ENCODE results near the gene CYP27C1.
"Not testable (repeated sequence)": the region's sequence is repeated elsewhere in the genome, so short reads cannot be mapped to it uniquely, and the experiment has no call there.

Gene CYP27C1

GRCh38 chr2:127216593-127216992 is 3.5 kb downstream of the CYP27C1 start:
- no peak overlapping the region for H3K27ac Mint-ChIP-seq
- H3K27me3 Mint-ChIP-seq = peaks cover 27% of the 10 kb centered on the region
- peaks cover 3% of the 10 kb centered on the region for H3K36me3 Mint-ChIP-seq
- H3K9me3 Mint-ChIP-seq = peaks cover 6% of the 10 kb centered on the region
- H3K4me3 Mint-ChIP-seq = no peak overlapping the region
- no peak for ATAC-seq (ENCODE audit: low read depth)
- no peak for DNase-seq (ENCODE audit: low spot score in 2 of 2)
- peaks cover 8% of the 10 kb centered on the region for H3K4me1 Mint-ChIP-seq

- Mint-ChIP-seq H3K4me3 (no peak overlapping the region), H3K4me1 (peaks cover 8% of the 10 kb centered on the region), H3K27ac (no peak overlapping the region), H3K27me3 (peaks cover 27% of the 10 kb centered on the region), H3K9me3 (peaks cover 6% of the 10 kb centered on the region), H3K36me3 (peaks cover 3% of the 10 kb centered on the region)
- no peak for DNase-seq (ENCODE audit: low spot score in 2 of 2)
- no peak for ATAC-seq (ENCODE audit: low read depth)
These were observed 4.0 kb downstream of the CYP27C1 start for GRCh38 chr2:127216095-127216494.

GRCh38 chr2:127214201-127214600 is 5.9 kb downstream of the CYP27C1 start:
- not testable (repeated sequence) for H3K36me3 Mint-ChIP-seq; H3K9me3 Mint-ChIP-seq; ATAC-seq (ENCODE audit: low read depth); H3K4me3 Mint-ChIP-seq; H3K27ac Mint-ChIP-seq; H3K4me1 Mint-ChIP-seq; DNase-seq (ENCODE audit: low spot score in 2 of 2)
- H3K27me3 Mint-ChIP-seq = peaks cover 25% of the 10 kb centered on the region

- DNase-seq (ENCODE audit: low spot score in 2 of 2) (no peak), ATAC-seq (ENCODE audit: low read depth) (no peak)
- Mint-ChIP-seq H3K27ac (no peak overlapping the region), H3K4me1 (no peaks in the 10 kb centered on the region), H3K4me3 (no peak overlapping the region), H3K9me3 (peaks cover 1% of the 10 kb centered on the region), H3K36me3 (peaks cover 1% of the 10 kb centered on the region), H3K27me3 (peaks cover 22% of the 10 kb centered on the region)
These were observed 11.8 kb downstream of the CYP27C1 start for GRCh38 chr2:127208313-127208712.

GRCh38 chr2:127205218-127206125 is 14.6 kb downstream of the CYP27C1 start:
- DNase-seq (ENCODE audit: low spot score in 2 of 2) = no peak
- no peak overlapping the region for H3K4me3 Mint-ChIP-seq
- peaks cover 20% of the 10 kb centered on the region for H3K27me3 Mint-ChIP-seq
- no peaks in the 10 kb centered on the region for H3K4me1 Mint-ChIP-seq
- no peaks in the 10 kb centered on the region for H3K9me3 Mint-ChIP-seq
- H3K36me3 Mint-ChIP-seq = peaks cover 1% of the 10 kb centered on the region
- no peak overlapping the region for H3K27ac Mint-ChIP-seq
- ATAC-seq (ENCODE audit: low read depth) = no peak

GRCh38 chr2:127201452-127201851 is 18.6 kb downstream of the CYP27C1 start:
- Mint-ChIP-seq H3K9me3 (no peaks in the 10 kb centered on the region), H3K27me3 (peaks cover 9% of the 10 kb centered on the region), H3K36me3 (no peaks in the 10 kb centered on the region), H3K4me3 (no peak overlapping the region), H3K4me1 (peaks cover 6% of the 10 kb centered on the region), H3K27ac (no peak overlapping the region)
- ATAC-seq (ENCODE audit: low read depth) (no peak), DNase-seq (ENCODE audit: low spot score in 2 of 2) (no peak)

- Mint-ChIP-seq H3K4me3 (no peak overlapping the region), H3K4me1 (peaks cover 6% of the 10 kb centered on the region), H3K9me3 (no peaks in the 10 kb centered on the region), H3K27ac (no peak overlapping the region), H3K27me3 (peaks cover 8% of the 10 kb centered on the region), H3K36me3 (no peaks in the 10 kb centered on the region)
- DNase-seq (ENCODE audit: low spot score in 2 of 2) = no peak
- ATAC-seq (ENCODE audit: low read depth) = no peak
These were observed 19.1 kb downstream of the CYP27C1 start for GRCh38 chr2:127200962-127201361.

- DNase-seq (ENCODE audit: low spot score in 2 of 2) (no peak), ATAC-seq (ENCODE audit: low read depth) (no peak)
- H3K27me3 Mint-ChIP-seq = peaks cover 4% of the 10 kb centered on the region
- H3K36me3 Mint-ChIP-seq = no peaks in the 10 kb centered on the region
- H3K4me3 Mint-ChIP-seq = no peak overlapping the region
- H3K9me3 Mint-ChIP-seq = no peaks in the 10 kb centered on the region
- peaks cover 6% of the 10 kb centered on the region for H3K4me1 Mint-ChIP-seq
- no peak overlapping the region for H3K27ac Mint-ChIP-seq
These were observed 20.9 kb downstream of the CYP27C1 start for GRCh38 chr2:127199223-127199622.

- peak overlapping the region; percentile 12 for H3K27ac Mint-ChIP-seq
- peak overlapping the region; percentile 81 for H3K4me3 Mint-ChIP-seq
- ATAC-seq (ENCODE audit: low read depth) = peak; percentile 96
These were observed 22.4 kb downstream of the CYP27C1 start for GRCh38 chr2:127197475-127198385.

GRCh38 chr2:127196998-127197397 is 23.1 kb downstream of the CYP27C1 start:
- no peak overlapping the region for H3K4me3 Mint-ChIP-seq
- peaks cover 1% of the 10 kb centered on the region for H3K27me3 Mint-ChIP-seq
- H3K9me3 Mint-ChIP-seq = no peaks in the 10 kb centered on the region
- no peaks in the 10 kb centered on the region for H3K36me3 Mint-ChIP-seq
- no peak overlapping the region for H3K27ac Mint-ChIP-seq
- peaks cover 6% of the 10 kb centered on the region for H3K4me1 Mint-ChIP-seq
- ATAC-seq (ENCODE audit: low read depth) (peak; percentile 36), DNase-seq (ENCODE audit: low spot score in 2 of 2) (no peak)

More at GRCh38 chr2:127197475-127198385, 22.4 kb downstream of the CYP27C1 start:
- Mint-ChIP-seq H3K9me3 (no peaks in the 10 kb centered on the region), H3K36me3 (no peaks in the 10 kb centered on the region), H3K27me3 (peaks cover 1% of the 10 kb centered on the region), H3K4me1 (peaks cover 6% of the 10 kb centered on the region)
- DNase-seq (ENCODE audit: low spot score in 2 of 2) = peak; percentile 28 to 37

GRCh38 chr2:127196549-127196948 is 23.6 kb downstream of the CYP27C1 start:
- Mint-ChIP-seq H3K4me3 (no peak overlapping the region), H3K4me1 (peaks cover 6% of the 10 kb centered on the region), H3K9me3 (no peaks in the 10 kb centered on the region), H3K27ac (no peak overlapping the region), H3K27me3 (no peaks in the 10 kb centered on the region), H3K36me3 (no peaks in the 10 kb centered on the region)
- ATAC-seq (ENCODE audit: low read depth) (no peak), DNase-seq (ENCODE audit: low spot score in 2 of 2) (no peak)

GRCh38 chr2:127195140-127196074 is 24.7 kb downstream of the CYP27C1 start:
- ATAC-seq (ENCODE audit: low read depth) (no peak), DNase-seq (ENCODE audit: low spot score in 2 of 2) (no peak)
- Mint-ChIP-seq H3K4me1 (peaks cover 6% of the 10 kb centered on the region), H3K36me3 (no peaks in the 10 kb centered on the region), H3K4me3 (no peak overlapping the region), H3K27ac (no peak overlapping the region), H3K9me3 (no peaks in the 10 kb centered on the region), H3K27me3 (no peaks in the 10 kb centered on the region)

GRCh38 chr2:127194447-127194846 is 25.7 kb downstream of the CYP27C1 start:
- H3K4me3 Mint-ChIP-seq = no peak overlapping the region
- H3K27ac Mint-ChIP-seq = no peak overlapping the region
- ATAC-seq (ENCODE audit: low read depth) (no peak), DNase-seq (ENCODE audit: low spot score in 2 of 2) (no peak)
- H3K4me1 Mint-ChIP-seq = peaks cover 6% of the 10 kb centered on the region
- peaks cover 3% of the 10 kb centered on the region for H3K9me3 Mint-ChIP-seq
- peaks cover 3% of the 10 kb centered on the region for H3K36me3 Mint-ChIP-seq
- no peaks in the 10 kb centered on the region for H3K27me3 Mint-ChIP-seq

Data from memory B cell (primary cell).